SK-N-SH (cell line): ENCODE data around the gene TRMO.

ENCODE experiments used
- CHD2 ChIP-seq: fragments of 150-350 bp; IDR thresholded peaks from 2 replicates; pipeline ENCODE4 v1.6.1; 2018; ENCODE audit warnings: low read length; ENCODE audit not compliant: partially characterized antibody
- CTCF ChIP-seq: fragments of 200-600 bp; sonication (generic); IDR thresholded peaks from 2 replicates; pipeline ENCODE4 v1.6.1; 2017; ENCODE audit warnings: antibody characterized with exemption, mild to moderate bottlenecking, moderate library complexity
- EP300 ChIP-seq, 2 experiments: IDR thresholded peaks; 2 replicates each; pipeline versions ENCODE4 v1.4.0 to v1.6.1; 2012; ENCODE audit warnings: borderline replicate concordance in 1 of 2, low read depth in 1 of 2, low read length in 1 of 2
- EZH2phosphoT487 ChIP-seq: fragments of 200-600 bp; sonication (generic); IDR thresholded peaks from 2 replicates; pipeline ENCODE4 v1.6.1; 2017; ENCODE audit warnings: low read depth, mixed run types, mild to moderate bottlenecking, antibody characterized with exemption, moderate library complexity, borderline replicate concordance
- GATA2 ChIP-seq: sonication (generic); formaldehyde crosslinking; IDR thresholded peaks from 2 replicates; pipeline ENCODE4 v1.5.0; 2020; ENCODE audit warnings: mild to moderate bottlenecking, missing genetic modification reagents
- MEF2A ChIP-seq: IDR thresholded peaks from 2 replicates; pipeline ENCODE4 v1.4.0; 2012; ENCODE audit warnings: low read depth, borderline replicate concordance
- NFIC ChIP-seq: IDR thresholded peaks from 2 replicates; pipeline ENCODE4 v1.4.0; 2012; ENCODE audit warnings: borderline replicate concordance
- RAD21 ChIP-seq: IDR thresholded peaks from 2 replicates; pipeline ENCODE4 v1.6.1; 2012; ENCODE audit warnings: mild to moderate bottlenecking, low read length
- REST ChIP-seq: IDR thresholded peaks from 2 replicates; pipeline ENCODE4 v1.6.1; 2012; ENCODE audit warnings: mild to moderate bottlenecking, low read depth, low read length, moderate library complexity
- RFX5 ChIP-seq: IDR thresholded peaks from 2 replicates; pipeline ENCODE4 v1.6.1; 2012; ENCODE audit warnings: mild to moderate bottlenecking, improper control_type of control experiment, low read length
- RXRA ChIP-seq: IDR thresholded peaks from 2 replicates; pipeline ENCODE4 v1.4.0; 2012; ENCODE audit warnings: low read depth, mild to moderate bottlenecking, borderline replicate concordance
- YY1 ChIP-seq: IDR thresholded peaks from 2 replicates; pipeline ENCODE4 v1.4.0; 2012; ENCODE audit warnings: low read depth, mild to moderate bottlenecking
- ZBTB33 ChIP-seq: IDR thresholded peaks from 2 replicates; pipeline ENCODE4 v1.4.0; 2012; ENCODE audit warnings: low read depth, borderline replicate concordance

- TF ChIP-seq CTCF (peak; percentile 94), REST (no peak), NFIC (no peak), YY1 (peak; percentile 33; the same call in 1 of the 2 replicates), CHD2 (no peak), EP300 (IDR thresholded peaks at IDR 0.05; ENCODE audit: borderline replicate concordance in 1 of 2, low read depth in 1 of 2, low read length in 1 of 2) (no peak), EZH2phosphoT487 (no peak), RXRA (no peak), GATA2 (CRISPR knock-in tag) (peak; percentile 45; the same call in 1 of the 2 replicates), RAD21 (peak; percentile 59), ZBTB33 (no peak), MEF2A (no peak), RFX5 (no peak)
These were observed 1.3 kb upstream of the TRMO start for GRCh38 chr9:97923529-97924108.
